ENCODE measurements around the gene DHRSX. TPM values are rescaled to one million over a fixed set of nuclear protein-coding genes. Genes with fewer than 3 reads are reported as not detected.
"Not testable (repeated sequence)": the region's sequence is repeated elsewhere in the genome, so short reads cannot be mapped to it uniquely, and the experiment has no call there.

DHRSX gene
- total RNA-seq, 1 experiment from 2014 or later = 21.5 TPM

DNA sequence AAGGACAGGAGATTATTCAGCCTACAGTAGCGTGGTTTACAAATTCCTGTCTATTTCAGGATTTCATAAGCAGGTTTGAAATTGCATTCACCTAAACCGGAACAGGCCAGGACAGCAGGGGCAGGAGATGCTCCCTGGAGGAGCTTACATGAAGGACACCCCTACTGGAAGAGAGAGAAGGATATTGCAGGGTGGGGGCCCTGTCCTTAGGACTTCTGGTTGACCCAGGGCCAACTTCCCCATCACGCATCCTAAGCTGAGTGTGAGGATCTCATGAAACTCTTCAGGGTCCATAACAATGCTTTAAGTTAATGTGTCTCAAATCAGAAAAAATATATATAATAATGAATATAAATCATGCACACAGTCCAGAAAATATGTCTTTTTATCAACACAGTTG, 6.4 kb upstream of the DHRSX start:
- DNase-seq = no peak
- intact Hi-C loops (cut with micrococcal nuclease; ENCODE audit: unreplicated experiment) = no loop called here
- H3K36me3 Mint-ChIP-seq (ENCODE audit: insufficient read depth, unreplicated experiment) = no peaks in the 10 kb centered on the region
- peaks cover 11% of the 10 kb centered on the region for H3K4me1 Mint-ChIP-seq (ENCODE audit: low read depth, unreplicated experiment)
- no peak overlapping the region for H3K4me3 Mint-ChIP-seq (ENCODE audit: low read depth, unreplicated experiment)
- no TSS peak for BruUV-seq (replicated peaks)
- H3K27me3 Mint-ChIP-seq (ENCODE audit: unreplicated experiment) = no peaks in the 10 kb centered on the region
- TF ChIP-seq, protein P1, sequence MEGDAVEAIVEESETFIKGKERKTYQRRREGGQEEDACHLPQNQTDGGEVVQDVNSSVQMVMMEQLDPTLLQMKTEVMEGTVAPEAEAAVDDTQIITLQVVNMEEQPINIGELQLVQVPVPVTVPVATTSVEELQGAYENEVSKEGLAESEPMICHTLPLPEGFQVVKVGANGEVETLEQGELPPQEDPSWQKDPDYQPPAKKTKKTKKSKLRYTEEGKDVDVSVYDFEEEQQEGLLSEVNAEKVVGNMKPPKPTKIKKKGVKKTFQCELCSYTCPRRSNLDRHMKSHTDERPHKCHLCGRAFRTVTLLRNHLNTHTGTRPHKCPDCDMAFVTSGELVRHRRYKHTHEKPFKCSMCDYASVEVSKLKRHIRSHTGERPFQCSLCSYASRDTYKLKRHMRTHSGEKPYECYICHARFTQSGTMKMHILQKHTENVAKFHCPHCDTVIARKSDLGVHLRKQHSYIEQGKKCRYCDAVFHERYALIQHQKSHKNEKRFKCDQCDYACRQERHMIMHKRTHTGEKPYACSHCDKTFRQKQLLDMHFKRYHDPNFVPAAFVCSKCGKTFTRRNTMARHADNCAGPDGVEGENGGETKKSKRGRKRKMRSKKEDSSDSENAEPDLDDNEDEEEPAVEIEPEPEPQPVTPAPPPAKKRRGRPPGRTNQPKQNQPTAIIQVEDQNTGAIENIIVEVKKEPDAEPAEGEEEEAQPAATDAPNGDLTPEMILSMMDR (IDR thresholded peaks at IDR 0.05; ENCODE audit: unreplicated experiment) = no peak
- CTCF ChIA-PET = no interaction called here
- H3K9me3 Mint-ChIP-seq (ENCODE audit: low read depth, unreplicated experiment) = no peaks in the 10 kb centered on the region
- H3K27ac Mint-ChIP-seq (ENCODE audit: unreplicated experiment) = no peak overlapping the region

DNA sequence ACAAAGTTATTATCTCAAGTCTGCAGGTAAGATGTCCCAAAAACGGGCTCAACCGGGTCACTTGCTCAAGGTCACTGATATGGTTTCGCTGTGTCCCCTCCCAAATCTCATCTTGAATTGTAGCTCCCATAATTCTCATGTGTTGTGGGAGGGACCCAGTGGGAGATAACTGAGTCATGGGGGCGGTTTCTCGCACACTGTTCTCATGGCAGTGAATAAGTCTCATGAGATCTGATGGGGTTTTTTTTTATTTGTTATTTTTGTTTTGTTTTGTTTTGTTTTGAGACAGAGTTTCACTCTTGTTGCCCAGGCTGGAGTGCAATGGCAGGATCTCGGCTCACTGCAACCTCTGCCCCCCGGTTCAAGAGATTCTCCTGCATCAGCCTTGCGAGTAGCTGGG, 4.6 kb upstream of the DHRSX start:
- H3K4me3 Mint-ChIP-seq (ENCODE audit: low read depth, unreplicated experiment); DNase-seq; BruUV-seq (replicated peaks); intact Hi-C loops (cut with micrococcal nuclease; ENCODE audit: unreplicated experiment); H3K27me3 Mint-ChIP-seq (ENCODE audit: unreplicated experiment); CTCF ChIA-PET; H3K27ac Mint-ChIP-seq (ENCODE audit: unreplicated experiment); H3K36me3 Mint-ChIP-seq (ENCODE audit: insufficient read depth, unreplicated experiment); H3K9me3 Mint-ChIP-seq (ENCODE audit: low read depth, unreplicated experiment): not testable (repeated sequence)
- peaks cover 11% of the 10 kb centered on the region for H3K4me1 Mint-ChIP-seq (ENCODE audit: low read depth, unreplicated experiment)

DNA sequence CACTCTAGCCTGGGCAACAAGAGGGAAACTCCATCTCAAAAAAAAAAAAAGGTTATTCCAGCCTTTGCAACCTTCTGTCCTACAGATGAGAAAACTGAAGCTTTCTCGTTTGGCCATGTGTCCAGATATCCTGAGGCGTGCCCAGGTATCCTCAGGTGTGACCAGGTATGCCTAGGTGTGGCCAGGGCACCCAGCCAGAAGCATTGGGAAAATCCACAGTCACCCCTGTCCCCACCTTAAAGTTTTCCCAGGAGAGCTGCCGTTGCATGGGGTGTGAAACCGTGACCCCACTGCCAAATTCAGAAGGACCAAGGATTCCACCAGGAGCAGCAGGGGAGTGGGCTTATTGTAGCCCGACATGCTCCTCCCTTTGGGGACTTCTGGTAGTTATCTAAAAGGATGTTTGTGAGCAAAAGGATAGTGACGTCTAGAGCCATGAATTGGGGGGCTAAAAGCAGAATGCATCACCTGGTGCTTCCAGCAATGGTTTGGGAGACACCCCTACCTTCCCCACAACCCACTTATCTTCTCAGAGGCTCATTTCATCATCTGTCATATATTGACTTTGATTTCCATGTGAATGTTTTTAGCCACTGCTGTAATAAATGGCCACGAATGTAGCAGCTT, 4.0 kb upstream of the DHRSX start:
- DNase-seq = no peak
- H3K27ac Mint-ChIP-seq (ENCODE audit: unreplicated experiment) = no peak overlapping the region
- peaks cover 11% of the 10 kb centered on the region for H3K4me1 Mint-ChIP-seq (ENCODE audit: low read depth, unreplicated experiment)
- no peaks in the 10 kb centered on the region for H3K27me3 Mint-ChIP-seq (ENCODE audit: unreplicated experiment)
- TF ChIP-seq, protein P1 (IDR thresholded peaks at IDR 0.05; ENCODE audit: unreplicated experiment) = no peak
- H3K36me3 Mint-ChIP-seq (ENCODE audit: insufficient read depth, unreplicated experiment) = peaks cover 4% of the 10 kb centered on the region
- intact Hi-C loops (cut with micrococcal nuclease; ENCODE audit: unreplicated experiment) = no loop called here
- no peaks in the 10 kb centered on the region for H3K9me3 Mint-ChIP-seq (ENCODE audit: low read depth, unreplicated experiment)
- H3K4me3 Mint-ChIP-seq (ENCODE audit: low read depth, unreplicated experiment) = no peak overlapping the region
- BruUV-seq (replicated peaks) = no TSS peak
- CTCF ChIA-PET = no interaction called here

DNA sequence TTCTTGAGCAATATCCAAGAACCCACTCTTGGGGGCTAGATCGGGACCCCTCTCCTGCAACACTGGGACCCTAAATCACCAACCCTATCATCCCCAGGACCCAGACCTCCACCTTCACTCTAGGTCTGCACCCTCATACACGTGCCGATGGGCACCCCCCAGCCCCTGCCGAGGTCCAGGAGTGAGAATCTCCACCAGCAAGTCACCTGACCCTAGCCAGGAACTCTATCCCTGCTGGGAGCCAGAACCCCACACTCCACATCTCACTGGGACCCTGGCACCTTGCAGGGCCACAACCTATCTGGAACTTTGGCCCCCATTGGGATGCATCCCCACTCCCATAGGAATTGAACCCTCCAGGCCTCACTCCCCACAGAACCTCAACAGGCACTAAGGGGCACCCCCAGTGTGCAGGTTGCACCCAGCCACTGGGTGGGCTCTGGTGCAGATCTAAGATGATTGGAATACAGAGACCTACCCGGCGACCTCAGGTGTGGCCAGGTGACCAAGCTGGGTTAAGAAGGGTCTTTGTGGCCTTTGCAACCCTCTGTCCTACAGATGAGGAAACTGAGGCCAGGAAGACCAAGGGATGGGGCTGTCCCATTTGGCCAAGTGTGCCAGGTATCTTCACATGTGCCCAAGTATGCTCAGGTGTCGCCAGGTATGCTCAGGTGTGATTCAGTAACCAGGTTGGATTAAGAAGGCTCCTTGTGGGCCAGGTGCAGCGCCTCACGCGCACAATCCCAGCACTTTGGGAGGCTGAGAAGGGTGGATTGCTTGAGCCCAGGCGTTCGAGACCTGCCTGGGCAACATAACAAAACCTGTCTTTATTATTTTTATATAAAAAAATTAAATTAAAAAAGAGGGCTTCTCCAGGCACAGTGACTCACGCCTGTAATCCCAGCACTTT, 3.1 kb upstream of the DHRSX start:
- DNase-seq = no peak
- no TSS peak for BruUV-seq (replicated peaks)
- Mint-ChIP-seq H3K36me3 (ENCODE audit: insufficient read depth, unreplicated experiment) (peaks cover 10% of the 10 kb centered on the region), H3K4me1 (ENCODE audit: low read depth, unreplicated experiment) (peaks cover 7% of the 10 kb centered on the region), H3K27me3 (ENCODE audit: unreplicated experiment) (no peaks in the 10 kb centered on the region), H3K4me3 (ENCODE audit: low read depth, unreplicated experiment) (no peak overlapping the region), H3K9me3 (ENCODE audit: low read depth, unreplicated experiment) (no peaks in the 10 kb centered on the region), H3K27ac (ENCODE audit: unreplicated experiment) (no peak overlapping the region)
- TF ChIP-seq, protein P1 (IDR thresholded peaks at IDR 0.05; ENCODE audit: unreplicated experiment) = no peak
- intact Hi-C loops (cut with micrococcal nuclease; ENCODE audit: unreplicated experiment) = no loop called here
- CTCF ChIA-PET = no interaction called here
